ENCODE data around the gene IKZF3. TPM values are rescaled to one million over a fixed set of nuclear protein-coding genes. Genes with fewer than 3 reads are reported as not detected.

Gene IKZF3
- total and polyA plus RNA-seq, 7 donors: under 0.01 to 12.3 (median 0.36) TPM

DNA sequence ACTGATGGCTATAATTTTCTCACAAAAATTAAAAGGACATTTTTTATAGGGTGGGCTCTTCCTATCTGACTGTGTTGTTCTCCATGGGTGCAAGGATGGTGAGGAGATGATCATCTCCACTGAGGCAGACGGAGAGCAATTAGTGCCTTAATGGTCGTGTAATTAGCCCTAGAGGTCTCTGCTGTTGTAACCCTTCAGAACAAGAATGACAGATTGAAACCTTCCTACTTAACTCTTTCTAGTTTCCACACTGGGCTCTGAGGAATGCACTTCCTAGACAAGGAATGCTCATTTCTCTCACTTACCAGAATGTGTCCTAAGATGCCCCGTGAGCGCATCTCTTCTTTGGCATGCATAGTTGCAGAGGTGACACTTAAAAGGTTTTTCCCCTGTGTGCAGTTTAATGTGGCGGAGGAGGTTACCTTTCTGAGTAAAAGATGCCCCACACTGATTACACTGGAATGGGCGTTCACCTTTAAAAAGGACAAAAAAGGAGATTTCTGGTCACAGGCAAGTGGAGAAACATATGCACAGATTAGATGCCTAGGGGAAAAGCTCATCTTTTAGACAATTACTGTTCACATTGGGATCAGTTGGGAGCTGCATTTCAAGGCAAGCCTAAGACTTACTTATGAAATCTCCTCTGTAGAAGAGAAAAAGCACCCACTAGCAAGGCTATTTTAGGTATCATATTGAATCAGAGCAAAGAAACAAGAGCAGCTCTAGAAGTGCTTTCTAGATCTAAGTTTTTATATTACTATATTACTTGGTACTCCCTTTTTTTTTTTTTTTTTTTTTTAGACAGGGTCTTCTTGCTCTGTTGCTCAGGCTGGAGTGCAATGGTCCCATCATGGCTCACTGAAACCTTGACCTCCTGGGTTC lies 72.8 kb downstream of the IKZF3 start:
- 49 to 70% methylated on average over 6 of the region's 6 CpGs for WGBS, 2 donors
- Histone ChIP-seq H3K27me3 (peaks cover 0 to 24% (median 6%) of the 10 kb centered on the region in 3 donors), H3K36me3 (no peaks in the 10 kb centered on the region), H3K27ac (no peak overlapping the region), H3K4me1 (no peaks in the 10 kb centered on the region), H3K4me3 (no peak overlapping the region), H3K9me3 (no peaks in the 10 kb centered on the region)
- no peak for DNase-seq
- no peak for TF ChIP-seq POLR2AphosphoS5 (IDR thresholded peaks at IDR 0.05)
- TF ChIP-seq, protein P1, sequence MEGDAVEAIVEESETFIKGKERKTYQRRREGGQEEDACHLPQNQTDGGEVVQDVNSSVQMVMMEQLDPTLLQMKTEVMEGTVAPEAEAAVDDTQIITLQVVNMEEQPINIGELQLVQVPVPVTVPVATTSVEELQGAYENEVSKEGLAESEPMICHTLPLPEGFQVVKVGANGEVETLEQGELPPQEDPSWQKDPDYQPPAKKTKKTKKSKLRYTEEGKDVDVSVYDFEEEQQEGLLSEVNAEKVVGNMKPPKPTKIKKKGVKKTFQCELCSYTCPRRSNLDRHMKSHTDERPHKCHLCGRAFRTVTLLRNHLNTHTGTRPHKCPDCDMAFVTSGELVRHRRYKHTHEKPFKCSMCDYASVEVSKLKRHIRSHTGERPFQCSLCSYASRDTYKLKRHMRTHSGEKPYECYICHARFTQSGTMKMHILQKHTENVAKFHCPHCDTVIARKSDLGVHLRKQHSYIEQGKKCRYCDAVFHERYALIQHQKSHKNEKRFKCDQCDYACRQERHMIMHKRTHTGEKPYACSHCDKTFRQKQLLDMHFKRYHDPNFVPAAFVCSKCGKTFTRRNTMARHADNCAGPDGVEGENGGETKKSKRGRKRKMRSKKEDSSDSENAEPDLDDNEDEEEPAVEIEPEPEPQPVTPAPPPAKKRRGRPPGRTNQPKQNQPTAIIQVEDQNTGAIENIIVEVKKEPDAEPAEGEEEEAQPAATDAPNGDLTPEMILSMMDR (IDR thresholded peaks at IDR 0.05): no peak
- TF ChIP-seq EP300 (IDR thresholded peaks at IDR 0.05): no peak
- intact Hi-C loops (cut with DNase I): no loop called here

DNA sequence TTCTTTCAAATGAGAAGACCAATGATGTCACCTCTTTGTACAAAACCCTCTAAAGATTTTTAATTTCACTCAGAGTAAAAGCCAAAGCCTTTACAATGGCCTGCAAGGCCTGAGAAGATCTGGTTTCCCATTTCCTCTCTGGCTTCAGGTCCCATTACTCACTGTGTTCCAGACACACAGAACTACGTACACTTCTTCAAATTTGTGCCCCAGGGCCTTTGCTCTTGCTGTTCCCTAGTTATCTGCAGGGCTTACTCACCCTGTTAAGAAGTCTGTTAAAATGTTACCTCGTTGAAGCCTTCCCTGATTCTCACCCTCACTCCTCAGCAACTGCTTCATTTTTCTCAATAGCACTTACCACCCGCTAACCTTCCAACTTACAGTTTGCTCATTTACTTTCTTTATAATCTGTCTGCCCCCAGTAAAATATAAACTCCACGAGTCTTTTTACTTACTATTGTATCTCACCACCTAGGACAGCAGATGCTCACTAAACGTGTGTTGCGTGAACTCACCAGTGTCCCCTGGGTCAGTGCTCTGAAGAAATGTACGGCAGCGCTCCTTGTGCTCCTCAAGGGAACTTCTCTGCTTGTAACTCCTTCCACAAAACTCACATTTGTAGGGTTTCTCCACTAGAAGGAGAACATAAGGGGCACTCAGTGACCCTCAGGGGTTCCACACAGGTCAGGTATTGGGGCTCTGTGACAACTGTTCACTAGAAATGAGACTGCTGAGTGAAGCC lies 76.2 kb downstream of the IKZF3 start:
- TF ChIP-seq POLR2AphosphoS5 (IDR thresholded peaks at IDR 0.05) (no peak), POLR2A (IDR thresholded peaks at IDR 0.05) (no peak), EP300 (IDR thresholded peaks at IDR 0.05) (no peak)
- TF ChIP-seq, protein P1 (IDR thresholded peaks at IDR 0.05): no peak
- DNase-seq: no peak
- H3K9me3 ChIP-seq: no peaks in the 10 kb centered on the region
- no peak overlapping the region for H3K4me3 ChIP-seq
- no peak overlapping the region for H3K27ac ChIP-seq
- intact Hi-C loops (cut with DNase I): no loop called here
- no peaks in the 10 kb centered on the region for H3K36me3 ChIP-seq
- H3K27me3 ChIP-seq: peaks cover 0 to 23% (median 6%) of the 10 kb centered on the region in 3 donors
- 83 to 85% methylated on average over 8 of the region's 8 CpGs for WGBS, 2 donors
- H3K4me1 ChIP-seq: no peaks in the 10 kb centered on the region

DNA sequence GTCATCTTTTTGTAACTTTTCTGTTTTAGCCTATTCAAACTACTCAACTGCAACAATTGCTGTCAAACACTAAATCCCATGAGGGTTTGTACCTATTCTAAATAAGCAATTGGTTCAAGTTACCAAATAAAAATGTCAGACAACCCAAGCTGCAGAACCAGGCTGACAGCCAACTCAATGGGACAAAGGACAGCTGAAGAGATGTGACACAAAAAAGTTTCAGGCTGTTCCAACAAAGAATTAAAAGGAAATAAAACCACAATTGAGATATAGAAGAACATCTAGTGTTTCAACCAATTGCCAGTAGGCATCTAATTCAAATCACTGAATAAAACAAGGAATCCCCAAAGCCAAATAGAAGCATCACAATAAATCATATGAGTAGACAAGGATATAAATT lies 77.1 kb downstream of the IKZF3 start:
- no peak overlapping the region for H3K27ac ChIP-seq
- H3K4me3 ChIP-seq: no peak overlapping the region
- peaks cover 0 to 20% (median 6%) of the 10 kb centered on the region in 3 donors for H3K27me3 ChIP-seq
- TF ChIP-seq POLR2A (IDR thresholded peaks at IDR 0.05) (no peak), EP300 (IDR thresholded peaks at IDR 0.05) (no peak), POLR2AphosphoS5 (IDR thresholded peaks at IDR 0.05) (no peak)
- TF ChIP-seq, protein P1 (IDR thresholded peaks at IDR 0.05): no peak
- H3K4me1 ChIP-seq: no peaks in the 10 kb centered on the region
- DNase-seq: no peak
- H3K36me3 ChIP-seq: no peaks in the 10 kb centered on the region
- H3K9me3 ChIP-seq: no peaks in the 10 kb centered on the region
- intact Hi-C loops (cut with DNase I): no loop called here

DNA sequence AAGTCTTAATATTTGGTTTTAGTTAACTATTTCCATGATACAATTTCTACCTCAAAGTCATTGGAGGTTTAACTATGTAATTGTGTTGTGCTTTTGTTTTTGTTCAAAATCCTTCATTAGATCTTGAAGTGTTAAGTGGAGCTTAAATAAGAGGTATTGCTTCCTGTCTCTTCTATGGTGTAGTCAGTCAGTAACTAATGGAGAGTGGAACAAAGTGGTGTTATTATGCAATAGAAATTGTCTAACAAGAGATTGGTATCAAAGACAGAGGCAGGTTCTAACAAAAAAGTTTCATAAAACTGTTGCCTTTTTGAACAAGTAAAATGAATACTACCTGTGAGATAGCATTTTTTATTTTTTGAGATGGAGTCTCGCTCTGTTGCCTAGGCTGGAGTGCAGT lies 81.1 kb downstream of the IKZF3 start:
- DNase-seq: no peak
- no peak overlapping the region for H3K27ac ChIP-seq
- H3K36me3 ChIP-seq: no peaks in the 10 kb centered on the region
- H3K27me3 ChIP-seq: peaks cover 0 to 33% (median 0%) of the 10 kb centered on the region in 3 donors
- intact Hi-C loops (cut with DNase I): no loop called here
- no peak overlapping the region for H3K4me3 ChIP-seq
- no peaks in the 10 kb centered on the region for H3K9me3 ChIP-seq
- TF ChIP-seq POLR2A (IDR thresholded peaks at IDR 0.05): no peak
- no peak for TF ChIP-seq POLR2AphosphoS5 (IDR thresholded peaks at IDR 0.05)
- TF ChIP-seq, protein P1 (IDR thresholded peaks at IDR 0.05): no peak
- TF ChIP-seq EP300 (IDR thresholded peaks at IDR 0.05): no peak
- H3K4me1 ChIP-seq: no peaks in the 10 kb centered on the region
- WGBS, 2 donors: 93 to 94% methylated on average over 1 of the region's 1 CpG
